ENCODE results near the gene DYNC1H1.

The DYNC1H1 gene

DNA sequence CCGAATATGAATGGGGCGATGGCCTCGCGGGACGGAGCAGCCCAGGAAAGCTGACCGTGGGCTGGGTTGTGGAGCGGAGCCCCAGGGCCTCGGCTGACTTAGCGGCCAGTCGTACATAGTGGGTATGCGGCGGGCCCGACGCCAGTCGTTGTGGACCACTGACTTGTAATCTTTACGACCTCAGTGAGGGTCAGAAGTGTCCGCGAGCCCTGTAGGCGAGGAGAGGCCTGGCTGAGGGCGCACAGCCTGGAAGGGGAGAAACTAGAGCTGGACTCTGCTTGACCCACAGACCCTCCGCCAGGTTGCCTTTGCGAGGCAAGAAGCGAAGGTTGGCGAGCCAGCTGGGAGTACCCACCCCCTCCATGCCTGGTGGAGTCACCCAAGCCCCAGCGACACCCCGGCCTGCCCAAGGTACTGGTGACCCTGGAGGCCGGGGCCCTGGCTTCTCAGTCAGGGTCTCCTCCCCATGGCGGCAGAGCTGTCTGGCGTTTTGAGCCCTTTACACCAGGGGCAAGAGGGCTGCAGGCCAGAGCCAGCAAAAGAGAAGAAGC lies 15.6 kb upstream of the DYNC1H1 start:
- Histone ChIP-seq H3K27ac (ENCODE audit: poor library complexity, severe bottlenecking) (peak overlapping the region; percentile 64), H3K27me3 (ENCODE audit: insufficient read depth, poor library complexity, severe bottlenecking) (no peaks in the 10 kb centered on the region), H3K9me3 (ENCODE audit: severe bottlenecking) (no peaks in the 10 kb centered on the region), H3K4me3 (ENCODE audit: severe bottlenecking) (peak overlapping the region; percentile 60), H3K36me3 (ENCODE audit: low read depth) (no peaks in the 10 kb centered on the region), H3K4me1 (ENCODE audit: insufficient read depth, poor library complexity, severe bottlenecking) (no peaks in the 10 kb centered on the region)
- TF ChIP-seq, protein P1, sequence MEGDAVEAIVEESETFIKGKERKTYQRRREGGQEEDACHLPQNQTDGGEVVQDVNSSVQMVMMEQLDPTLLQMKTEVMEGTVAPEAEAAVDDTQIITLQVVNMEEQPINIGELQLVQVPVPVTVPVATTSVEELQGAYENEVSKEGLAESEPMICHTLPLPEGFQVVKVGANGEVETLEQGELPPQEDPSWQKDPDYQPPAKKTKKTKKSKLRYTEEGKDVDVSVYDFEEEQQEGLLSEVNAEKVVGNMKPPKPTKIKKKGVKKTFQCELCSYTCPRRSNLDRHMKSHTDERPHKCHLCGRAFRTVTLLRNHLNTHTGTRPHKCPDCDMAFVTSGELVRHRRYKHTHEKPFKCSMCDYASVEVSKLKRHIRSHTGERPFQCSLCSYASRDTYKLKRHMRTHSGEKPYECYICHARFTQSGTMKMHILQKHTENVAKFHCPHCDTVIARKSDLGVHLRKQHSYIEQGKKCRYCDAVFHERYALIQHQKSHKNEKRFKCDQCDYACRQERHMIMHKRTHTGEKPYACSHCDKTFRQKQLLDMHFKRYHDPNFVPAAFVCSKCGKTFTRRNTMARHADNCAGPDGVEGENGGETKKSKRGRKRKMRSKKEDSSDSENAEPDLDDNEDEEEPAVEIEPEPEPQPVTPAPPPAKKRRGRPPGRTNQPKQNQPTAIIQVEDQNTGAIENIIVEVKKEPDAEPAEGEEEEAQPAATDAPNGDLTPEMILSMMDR (IDR thresholded peaks at IDR 0.05; ENCODE audit: poor library complexity, severe bottlenecking) = no peak
- DNase-seq (ENCODE audit: low spot score) = no peak
- peak; percentile 7; the same call in 2 of the 3 replicates for ATAC-seq (ENCODE audit: low read depth)

DNA sequence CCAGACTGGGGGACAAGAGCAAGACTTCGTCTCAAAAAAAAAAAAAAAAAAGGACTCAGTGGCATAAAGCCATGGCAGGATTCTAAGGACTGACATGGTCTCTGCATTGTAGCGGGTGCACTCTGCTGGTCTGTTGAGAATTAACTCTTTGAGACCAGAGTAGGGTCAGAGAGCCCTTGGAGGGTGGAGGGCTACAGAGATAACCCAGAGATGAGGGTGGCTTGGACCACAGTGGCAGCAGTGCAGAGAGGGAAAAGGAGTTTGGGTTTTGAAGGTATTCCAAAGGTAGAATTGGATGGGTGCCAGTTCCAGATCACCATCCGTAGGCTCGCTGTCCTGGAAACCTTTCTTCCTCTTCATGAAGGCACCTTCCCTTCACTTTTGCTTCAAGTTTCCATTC lies 14.3 kb upstream of the DYNC1H1 start:
- H3K27ac ChIP-seq (ENCODE audit: poor library complexity, severe bottlenecking) = no peak overlapping the region
- H3K4me3 ChIP-seq (ENCODE audit: severe bottlenecking) = no peak overlapping the region
- DNase-seq (ENCODE audit: low spot score) (no peak), ATAC-seq (ENCODE audit: low read depth) (no peak)
- no peaks in the 10 kb centered on the region for H3K4me1 ChIP-seq (ENCODE audit: insufficient read depth, poor library complexity, severe bottlenecking)
- no peaks in the 10 kb centered on the region for H3K27me3 ChIP-seq (ENCODE audit: insufficient read depth, poor library complexity, severe bottlenecking)
- TF ChIP-seq, protein P1 (IDR thresholded peaks at IDR 0.05; ENCODE audit: poor library complexity, severe bottlenecking) = no peak
- no peaks in the 10 kb centered on the region for H3K36me3 ChIP-seq (ENCODE audit: low read depth)
- no peaks in the 10 kb centered on the region for H3K9me3 ChIP-seq (ENCODE audit: severe bottlenecking)

DNA sequence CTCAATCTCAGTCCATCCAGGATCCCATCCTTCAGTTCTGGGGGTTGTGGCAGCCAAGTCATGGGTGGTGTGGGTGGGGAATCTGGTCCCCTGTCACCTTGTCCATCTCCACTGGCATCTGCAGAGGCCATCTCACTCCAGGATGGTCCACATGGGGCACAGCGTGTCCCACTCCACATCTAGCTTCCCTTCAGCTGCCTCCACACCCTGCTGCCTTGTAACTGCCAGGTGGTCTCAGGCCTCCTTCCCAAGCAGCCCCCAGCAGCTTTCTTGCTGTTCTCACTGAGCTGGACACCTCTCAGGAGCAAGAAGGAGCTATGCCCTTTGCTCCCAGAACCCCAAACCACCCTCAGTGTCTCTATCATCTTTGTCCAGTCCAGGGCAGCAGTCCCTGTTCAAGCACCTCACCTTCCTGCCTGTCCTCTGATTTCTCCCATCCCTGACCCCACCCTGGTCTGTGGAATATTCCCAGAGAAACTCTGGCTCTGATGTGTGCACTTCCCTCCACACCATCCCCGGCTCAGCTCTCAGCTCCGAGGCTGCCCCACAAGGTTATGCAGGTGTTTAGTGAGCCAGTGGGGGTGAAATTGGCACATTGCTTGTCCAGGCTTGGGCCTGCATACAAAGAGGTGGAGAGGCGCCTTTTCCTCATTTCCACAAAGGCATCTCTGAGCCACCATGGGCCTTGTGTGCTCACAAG lies 13.7 kb upstream of the DYNC1H1 start:
- Histone ChIP-seq H3K4me1 (ENCODE audit: insufficient read depth, poor library complexity, severe bottlenecking) (no peaks in the 10 kb centered on the region), H3K9me3 (ENCODE audit: severe bottlenecking) (no peaks in the 10 kb centered on the region), H3K4me3 (ENCODE audit: severe bottlenecking) (no peak overlapping the region), H3K36me3 (ENCODE audit: low read depth) (no peaks in the 10 kb centered on the region), H3K27me3 (ENCODE audit: insufficient read depth, poor library complexity, severe bottlenecking) (no peaks in the 10 kb centered on the region), H3K27ac (ENCODE audit: poor library complexity, severe bottlenecking) (no peak overlapping the region)
- TF ChIP-seq, protein P1 (IDR thresholded peaks at IDR 0.05; ENCODE audit: poor library complexity, severe bottlenecking) = no peak
- DNase-seq (ENCODE audit: low spot score) = no peak
- no peak for ATAC-seq (ENCODE audit: low read depth)

- DNase-seq (ENCODE audit: low spot score) = peak; percentile 22
- H3K27ac ChIP-seq (ENCODE audit: poor library complexity, severe bottlenecking) = no peak overlapping the region
- TF ChIP-seq, protein P1 (IDR thresholded peaks at IDR 0.05; ENCODE audit: poor library complexity, severe bottlenecking) = no peak
Measured at GRCh38 chr14:101953151-101953550, 11.2 kb upstream of the DYNC1H1 start.

DNA sequence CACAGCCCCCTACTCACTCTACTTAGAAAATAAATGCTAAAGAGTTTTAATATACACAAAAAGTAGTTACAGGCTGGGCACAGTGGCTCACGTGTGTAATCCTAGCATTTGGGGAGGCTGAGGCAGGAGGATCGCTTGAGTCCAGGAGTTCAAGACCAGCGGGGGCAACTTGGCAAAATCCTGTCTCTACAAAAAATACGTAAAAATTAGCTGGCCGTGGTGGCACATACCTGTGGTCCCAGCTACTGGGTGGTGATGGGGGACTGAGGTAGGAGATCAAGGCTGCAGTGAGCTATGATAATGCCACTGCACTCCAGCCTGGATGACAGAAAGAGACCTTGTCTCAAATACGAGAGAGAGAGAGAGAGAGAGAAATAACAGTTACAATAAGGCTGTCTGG lies 9.9 kb upstream of the DYNC1H1 start:
- H3K9me3 ChIP-seq (ENCODE audit: severe bottlenecking) = no peaks in the 10 kb centered on the region
- H3K36me3 ChIP-seq (ENCODE audit: low read depth) = no peaks in the 10 kb centered on the region
- DNase-seq (ENCODE audit: low spot score) = peak; percentile 20
- H3K4me3 ChIP-seq (ENCODE audit: severe bottlenecking) = no peak overlapping the region
- ATAC-seq (ENCODE audit: low read depth) = no peak
- no peaks in the 10 kb centered on the region for H3K27me3 ChIP-seq (ENCODE audit: insufficient read depth, poor library complexity, severe bottlenecking)
- TF ChIP-seq, protein P1 (IDR thresholded peaks at IDR 0.05; ENCODE audit: poor library complexity, severe bottlenecking) = no peak
- no peak overlapping the region for H3K27ac ChIP-seq (ENCODE audit: poor library complexity, severe bottlenecking)
- H3K4me1 ChIP-seq (ENCODE audit: insufficient read depth, poor library complexity, severe bottlenecking) = no peaks in the 10 kb centered on the region

More at GRCh38 chr14:101953151-101953550, 11.2 kb upstream of the DYNC1H1 start:
- ATAC-seq (ENCODE audit: low read depth) = no peak
- no peaks in the 10 kb centered on the region for H3K9me3 ChIP-seq (ENCODE audit: severe bottlenecking)
- H3K4me3 ChIP-seq (ENCODE audit: severe bottlenecking) = no peak overlapping the region
- H3K27me3 ChIP-seq (ENCODE audit: insufficient read depth, poor library complexity, severe bottlenecking) = no peaks in the 10 kb centered on the region
- no peaks in the 10 kb centered on the region for H3K36me3 ChIP-seq (ENCODE audit: low read depth)
- H3K4me1 ChIP-seq (ENCODE audit: insufficient read depth, poor library complexity, severe bottlenecking) = no peaks in the 10 kb centered on the region

All from RWPE2 (cell line).